Hepatocyte (in vitro differentiated cells): Measurements from ENCODE around the gene FARP1. TPM values are rescaled to one million over a fixed set of nuclear protein-coding genes. Genes with fewer than 3 reads are reported as not detected.

Experiments
- DNase-seq: peaks from one replicate; pipeline ENCODE4 v3.0.0-alpha.2; 2016; ENCODE audit warnings: low spot score
- H2AFZ ChIP-seq: fragments of 200-600 bp; sonication (generic); 2 replicates; pipeline ENCODE4 v1.6.0; 2016; ENCODE audit warnings: antibody characterized with exemption, mild to moderate bottlenecking
- H3K27ac ChIP-seq: fragments of 200-600 bp; sonication (generic); 2 replicates; pipeline ENCODE4 v1.5.1; 2016; ENCODE audit warnings: mild to moderate bottlenecking
- H3K27me3 ChIP-seq: fragments of 200-600 bp; sonication (generic); 2 replicates; pipeline ENCODE4 v1.6.1; 2016
- H3K36me3 ChIP-seq: fragments of 200-600 bp; sonication (generic); replicated peaks from 2 replicates; pipeline ENCODE4 v1.5.1; 2016; ENCODE audit warnings: low read depth; ENCODE audit not compliant: insufficient read depth
- H3K4me1 ChIP-seq: fragments of 200-600 bp; sonication (generic); 2 replicates; pipeline ENCODE4 v1.5.1; 2016; ENCODE audit warnings: mild to moderate bottlenecking, moderate library complexity; ENCODE audit not compliant: insufficient read depth
- H3K4me2 ChIP-seq: fragments of 200-600 bp; sonication (generic); 2 replicates; pipeline ENCODE4 v1.6.0; 2016
- H3K4me3 ChIP-seq: fragments of 200-600 bp; sonication (generic); 2 replicates; pipeline ENCODE4 v1.5.1; 2016; ENCODE audit warnings: mild to moderate bottlenecking
- H3K79me2 ChIP-seq: fragments of 200-600 bp; sonication (generic); 2 replicates; pipeline ENCODE4 v1.6.0; 2017; ENCODE audit warnings: mild to moderate bottlenecking
- H3K9me2 ChIP-seq: fragments of 200-600 bp; sonication (generic); replicated peaks from 2 replicates; pipeline ENCODE4 v1.6.0; 2017; ENCODE audit warnings: mild to moderate bottlenecking; ENCODE audit not compliant: insufficient read depth
- H3K9me3 ChIP-seq: fragments of 200-600 bp; sonication (generic); 2 replicates; pipeline ENCODE4 v1.5.1; 2016; ENCODE audit warnings: low read depth, mild to moderate bottlenecking
- H4K20me1 ChIP-seq: fragments of 200-600 bp; sonication (generic); 2 replicates; pipeline ENCODE4 v1.6.0; 2016; ENCODE audit warnings: mild to moderate bottlenecking; ENCODE audit not compliant: insufficient read depth, poor library complexity, severe bottlenecking
- CTCF ChIP-seq: fragments of 200-600 bp; sonication (generic); IDR thresholded peaks from 2 replicates; pipeline ENCODE4 v1.5.1; 2016; ENCODE audit warnings: antibody characterized with exemption, mild to moderate bottlenecking; ENCODE audit not compliant: poor library complexity
- EZH2 ChIP-seq: fragments of 200-600 bp; sonication (generic); IDR thresholded peaks from 2 replicates; pipeline ENCODE4 v1.6.1; 2016; ENCODE audit warnings: antibody characterized with exemption, mild to moderate bottlenecking, borderline replicate concordance
- EZH2phosphoT487 ChIP-seq: fragments of 200-600 bp; sonication (generic); IDR thresholded peaks from one replicate; pipeline ENCODE4 v1.6.1; 2018; ENCODE audit warnings: antibody characterized with exemption, mild to moderate bottlenecking, low read depth, moderate library complexity; ENCODE audit not compliant: unreplicated experiment, severe bottlenecking
- WGBS: methylation state at CpG from one replicate; pipeline ENCODE4 v1.1.6; 2016; ENCODE audit warnings: low lambda C conversion rate; ENCODE audit errors: missing lambda C conversion rate; 5-methylcytosine and 5-hydroxymethylcytosine counted together
- polyA plus RNA-seq: library from polyadenylated mRNA; unstranded; fragments of >200 nt; fragmentation: Nextera tagmentation; extraction: Ambion mirVana; gene quantifications from 2 replicates; pipeline ENCODE4 v1.2.1, GENCODE V29; 2016
- total RNA-seq: library from RNA; depleted of rRNA; stranded (reverse); fragments of >200 nt; gene quantifications from 2 replicates; pipeline ENCODE4 v1.2.3, GENCODE V29; 2014

The FARP1 gene
- total and polyA plus RNA-seq, 2 experiments from 2014 or later, result 35.5 to 68.7 TPM

GRCh38 chr13:98365302-98365701, 222.4 kb downstream of the FARP1 start:
- peaks cover 37% of the 10 kb centered on the region for H3K79me2 ChIP-seq
- no peak overlapping the region for H3K4me3 ChIP-seq
- H4K20me1 ChIP-seq, result no peaks in the 10 kb centered on the region
- no peaks in the 10 kb centered on the region for H3K4me1 ChIP-seq
- H2AFZ ChIP-seq, result no peak overlapping the region
- DNase-seq, result no peak
- H3K27ac ChIP-seq, result no peak overlapping the region
- no peak overlapping the region for H3K4me2 ChIP-seq
- WGBS, result 64% methylated on average over 3 of the region's 3 CpGs
- no peaks in the 10 kb centered on the region for H3K36me3 ChIP-seq
- H3K27me3 ChIP-seq, result no peaks in the 10 kb centered on the region
- no peaks in the 10 kb centered on the region for H3K9me3 ChIP-seq
- no peaks in the 10 kb centered on the region for H3K9me2 ChIP-seq
- TF ChIP-seq EZH2, result no peak
- TF ChIP-seq CTCF, result no peak
- no peak for TF ChIP-seq EZH2phosphoT487

- H3K27me3 ChIP-seq, result no peaks in the 10 kb centered on the region
- no peaks in the 10 kb centered on the region for H3K36me3 ChIP-seq
- WGBS, result 86% methylated on average over 2 of the region's 2 CpGs
- no peak overlapping the region for H3K4me3 ChIP-seq
- no peaks in the 10 kb centered on the region for H3K4me1 ChIP-seq
- TF ChIP-seq CTCF, result no peak
- TF ChIP-seq EZH2phosphoT487, result no peak
- no peak for TF ChIP-seq EZH2
- H3K9me2 ChIP-seq, result no peaks in the 10 kb centered on the region
- DNase-seq, result no peak
- no peak overlapping the region for H3K27ac ChIP-seq
- H3K9me3 ChIP-seq, result no peaks in the 10 kb centered on the region
- H2AFZ ChIP-seq, result no peak overlapping the region
- peaks cover 30% of the 10 kb centered on the region for H3K79me2 ChIP-seq
- H4K20me1 ChIP-seq, result no peaks in the 10 kb centered on the region
- H3K4me2 ChIP-seq, result no peak overlapping the region
Measured at GRCh38 chr13:98366010-98366409, 223.1 kb downstream of the FARP1 start.

- DNase-seq, result no peak
- peaks cover 1% of the 10 kb centered on the region for H3K4me1 ChIP-seq
- over 99% methylated on average over 7 of the region's 7 CpGs for WGBS
- H3K36me3 ChIP-seq, result no peaks in the 10 kb centered on the region
- H3K9me3 ChIP-seq, result no peaks in the 10 kb centered on the region
- H3K4me3 ChIP-seq, result no peak overlapping the region
- H4K20me1 ChIP-seq, result no peaks in the 10 kb centered on the region
- H3K27ac ChIP-seq, result no peak overlapping the region
- H3K79me2 ChIP-seq, result peaks cover 26% of the 10 kb centered on the region
- H3K27me3 ChIP-seq, result no peaks in the 10 kb centered on the region
- H2AFZ ChIP-seq, result no peak overlapping the region
- H3K4me2 ChIP-seq, result no peak overlapping the region
- H3K9me2 ChIP-seq, result no peaks in the 10 kb centered on the region
- TF ChIP-seq EZH2 (no peak), CTCF (no peak), EZH2phosphoT487 (no peak)
Measured at GRCh38 chr13:98366443-98366842, 223.5 kb downstream of the FARP1 start.

GRCh38 chr13:98366959-98367358, 224.1 kb downstream of the FARP1 start:
- no peak for TF ChIP-seq EZH2
- TF ChIP-seq CTCF, result no peak
- TF ChIP-seq EZH2phosphoT487, result no peak
- Histone ChIP-seq H2AFZ (no peak overlapping the region), H3K4me3 (no peak overlapping the region), H3K79me2 (peaks cover 23% of the 10 kb centered on the region), H3K4me2 (no peak overlapping the region), H4K20me1 (no peaks in the 10 kb centered on the region), H3K27me3 (no peaks in the 10 kb centered on the region), H3K9me2 (no peaks in the 10 kb centered on the region), H3K27ac (no peak overlapping the region), H3K9me3 (no peaks in the 10 kb centered on the region), H3K36me3 (no peaks in the 10 kb centered on the region), H3K4me1 (peaks cover 5% of the 10 kb centered on the region)
- WGBS, result 100% methylated on average over 4 of the region's 4 CpGs
- no peak for DNase-seq
